SK-N-MC (cell line): ENCODE data around the gene GABRB3.

Source experiments
- DNase-seq: peaks from one replicate; pipeline ENCODE4 v3.0.0-alpha.2; 2011; ENCODE audit warnings: low read depth, low spot score
- H3K27ac ChIP-seq: fragments of 200-600 bp; sonication (generic); 2 replicates; pipeline ENCODE4 v1.5.1; 2016; ENCODE audit warnings: mixed run types
- H3K36me3 ChIP-seq: fragments of 200-600 bp; sonication (generic); 2 replicates; pipeline ENCODE4 v1.6.1; 2017; ENCODE audit warnings: antibody characterized with exemption, low read length, mixed read lengths; ENCODE audit not compliant: insufficient read depth
- H3K4me3 ChIP-seq: fragments of 200-600 bp; sonication (generic); 2 replicates; pipeline ENCODE4 v1.5.1; 2016
- H3K9ac ChIP-seq: fragments of 200-600 bp; sonication (generic); 2 replicates; pipeline ENCODE4 v1.8.0; 2017; ENCODE audit warnings: mixed run types, mixed read lengths; ENCODE audit not compliant: insufficient read length
- H3K9me3 ChIP-seq: fragments of 200-600 bp; sonication (generic); 2 replicates; pipeline ENCODE4 v1.6.1; 2017; ENCODE audit warnings: low read depth, mild to moderate bottlenecking, antibody characterized with exemption, low read length, moderate library complexity, mixed read lengths
- EZH2 ChIP-seq: fragments of 200-600 bp; sonication (generic); IDR thresholded peaks from one replicate; pipeline ENCODE4 v1.6.1; 2017; ENCODE audit warnings: antibody characterized with exemption
- FOXP2 ChIP-seq: optimal IDR thresholded peaks from 2 replicates; pipeline ENCODE3; 2011; ENCODE audit warnings: mild to moderate bottlenecking, moderate library complexity; ENCODE audit not compliant: insufficient read depth; ENCODE audit errors: extremely low read length, control extremely low read depth
- POLR2AphosphoS5 ChIP-seq: IDR thresholded peaks from 2 replicates; pipeline ENCODE4 v1.6.1; 2012; ENCODE audit warnings: mild to moderate bottlenecking, low read depth, low read length, borderline replicate concordance

The GABRB3 gene

DNA sequence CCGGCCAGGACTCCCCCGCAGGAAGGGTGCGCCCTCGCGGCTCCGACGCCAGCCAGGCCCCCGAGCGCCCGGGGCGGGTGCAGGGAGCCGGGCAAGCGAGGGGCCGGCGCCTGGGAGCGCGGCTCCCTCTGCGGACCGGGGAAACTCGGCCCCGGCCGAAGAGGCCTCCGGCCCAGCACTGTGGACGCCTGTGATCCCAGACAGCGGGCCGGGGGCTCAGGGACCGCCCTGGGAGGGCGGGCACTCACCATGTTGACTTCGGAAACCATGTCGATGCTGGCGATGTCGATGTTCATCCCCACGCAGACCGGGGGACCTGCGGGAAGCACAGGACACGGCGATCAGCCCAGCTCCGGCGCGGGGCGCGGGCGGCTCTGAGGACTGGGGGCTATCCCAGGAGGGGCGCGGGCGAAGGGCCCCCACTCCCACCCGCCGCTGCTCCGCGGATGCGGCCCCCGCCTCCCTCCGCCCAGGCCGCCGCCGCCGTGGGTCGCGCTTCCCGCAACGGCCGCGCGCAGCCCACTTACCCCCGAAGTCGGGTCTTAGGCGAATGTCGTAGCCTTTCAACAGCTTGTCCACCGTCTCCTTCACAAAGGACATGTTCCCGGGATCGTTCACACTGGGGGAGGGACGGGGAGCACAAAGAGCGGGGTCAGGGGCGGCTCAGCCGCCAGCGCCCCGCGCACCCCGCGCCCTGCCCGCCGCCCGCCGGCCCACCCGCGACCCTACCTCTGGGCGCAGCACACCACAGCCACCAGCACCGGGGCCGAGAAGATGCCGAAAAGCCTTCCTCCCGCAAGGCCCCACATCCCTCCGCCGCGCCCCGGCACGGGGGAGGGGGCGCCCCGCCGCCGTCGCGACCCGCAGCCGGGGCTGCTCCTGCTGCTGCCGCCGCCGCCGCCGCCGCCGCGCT lies at the start of gene GABRB3:
TSS of gene GABRB3 (minus strand) at position 913 of the 913 bp plus-strand sequence.
- no peak within 1 kb of the TSS for H3K27ac ChIP-seq
- no peaks in the 10 kb centered on the region for H3K36me3 ChIP-seq
- no peak within 1 kb of the TSS for H3K4me3 ChIP-seq
- no peak within 1 kb of the TSS for H3K9ac ChIP-seq
- no peak for TF ChIP-seq POLR2AphosphoS5
- TF ChIP-seq FOXP2, result no peak
- TF ChIP-seq EZH2, result no peak
- no peaks in the 10 kb centered on the region for H3K9me3 ChIP-seq
- no peak for DNase-seq

GRCh38 chr15:26807517-26808427 lies 34.9 kb upstream of the GABRB3 start:
- H3K36me3 ChIP-seq, result no peaks in the 10 kb centered on the region
- no peak for DNase-seq
- H3K27ac ChIP-seq, result no peak overlapping the region
- no peak overlapping the region for H3K9ac ChIP-seq
- TF ChIP-seq FOXP2 (no peak), POLR2AphosphoS5 (no peak), EZH2 (no peak)
- no peak overlapping the region for H3K4me3 ChIP-seq
- H3K9me3 ChIP-seq, result no peaks in the 10 kb centered on the region

DNA sequence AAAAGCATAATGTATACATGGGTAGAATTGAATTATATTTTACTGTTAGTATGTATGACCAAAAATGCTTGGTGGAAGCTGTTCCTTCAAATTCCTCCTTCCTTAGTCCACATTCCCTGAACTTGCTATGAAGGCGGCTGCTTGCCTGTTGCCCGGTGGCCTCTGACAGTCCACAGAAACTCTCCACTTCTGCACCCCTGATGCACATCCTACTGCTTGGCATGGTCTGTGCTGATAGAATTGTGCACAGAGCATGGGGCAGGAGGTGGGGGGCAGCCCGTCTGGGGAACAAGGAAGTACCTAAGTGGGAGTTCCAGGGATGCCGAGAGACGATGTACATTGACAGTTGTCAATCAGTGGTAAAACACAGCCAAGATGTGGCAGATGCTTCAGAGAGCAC lies 33.7 kb upstream of the GABRB3 start:
- no peaks in the 10 kb centered on the region for H3K9me3 ChIP-seq
- no peaks in the 10 kb centered on the region for H3K36me3 ChIP-seq
- TF ChIP-seq FOXP2, result no peak
- no peak for TF ChIP-seq POLR2AphosphoS5
- TF ChIP-seq EZH2, result no peak
- no peak overlapping the region for H3K9ac ChIP-seq
- H3K4me3 ChIP-seq, result no peak overlapping the region
- no peak for DNase-seq
- H3K27ac ChIP-seq, result no peak overlapping the region

DNA sequence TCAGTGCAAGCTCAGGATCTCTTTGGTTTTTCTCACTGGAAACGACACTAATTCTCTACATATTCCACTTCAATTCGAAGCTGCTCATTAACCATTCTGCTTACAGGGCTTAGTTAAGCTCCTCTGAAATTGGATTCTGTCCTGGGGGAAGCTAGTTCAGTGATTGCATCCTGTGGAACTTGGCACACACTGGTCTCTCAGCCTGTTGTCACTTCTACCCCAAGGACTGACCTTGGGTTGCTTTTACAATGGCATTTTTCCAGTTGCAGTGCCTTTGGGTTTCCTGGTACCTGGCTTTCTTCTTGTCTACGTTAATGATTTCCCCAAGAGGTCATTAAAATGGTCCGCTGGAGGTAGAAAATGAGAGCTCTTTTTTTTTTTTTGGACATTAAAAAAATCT lies 33.3 kb upstream of the GABRB3 start:
- Histone ChIP-seq H3K27ac (no peak overlapping the region), H3K36me3 (no peaks in the 10 kb centered on the region), H3K9ac (no peak overlapping the region), H3K9me3 (no peaks in the 10 kb centered on the region), H3K4me3 (no peak overlapping the region)
- TF ChIP-seq FOXP2, result no peak
- TF ChIP-seq EZH2, result no peak
- TF ChIP-seq POLR2AphosphoS5, result no peak
- DNase-seq, result no peak

GRCh38 chr15:26805470-26805869 lies 32.6 kb upstream of the GABRB3 start:
- no peak overlapping the region for H3K4me3 ChIP-seq
- H3K36me3 ChIP-seq, result no peaks in the 10 kb centered on the region
- H3K9ac ChIP-seq, result no peak overlapping the region
- no peaks in the 10 kb centered on the region for H3K9me3 ChIP-seq
- TF ChIP-seq POLR2AphosphoS5, result no peak
- TF ChIP-seq FOXP2, result no peak
- no peak for TF ChIP-seq EZH2
- H3K27ac ChIP-seq, result no peak overlapping the region
- no peak for DNase-seq

DNA sequence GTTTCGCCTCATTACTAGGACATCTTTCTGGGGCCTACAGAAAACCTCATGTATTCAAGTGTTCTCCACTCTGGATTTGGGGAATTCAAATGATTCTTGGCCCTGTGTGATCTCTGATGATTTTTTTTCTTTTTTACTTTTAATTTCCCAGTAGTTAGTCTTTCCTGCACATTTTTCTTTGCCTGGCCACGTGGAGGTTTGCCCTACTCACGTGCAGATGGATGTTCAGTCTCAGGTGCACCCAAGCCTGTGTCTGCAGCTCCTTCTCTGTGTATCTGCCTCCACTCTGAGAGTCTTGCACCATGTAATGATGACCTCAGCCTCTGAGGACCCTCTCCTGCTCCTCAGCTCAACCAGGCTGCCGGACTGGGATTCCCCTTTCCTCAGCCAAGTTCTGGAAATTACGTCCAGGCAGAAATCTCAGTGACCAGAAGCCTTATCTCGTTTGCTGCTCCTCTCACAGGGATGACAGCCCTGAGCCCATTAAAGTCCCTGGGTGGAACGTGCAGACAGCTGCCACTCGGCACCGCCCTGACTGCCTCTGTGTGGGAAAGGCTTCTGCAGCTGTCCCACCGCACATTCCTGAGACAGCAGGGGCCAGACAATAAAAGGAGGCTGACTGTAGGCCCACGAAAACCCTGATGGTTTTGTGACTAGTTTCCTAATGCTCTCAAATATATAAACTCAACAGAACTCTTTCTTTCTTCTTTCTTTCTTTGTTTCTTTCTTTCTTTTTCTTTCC lies 31.4 kb upstream of the GABRB3 start:
- Histone ChIP-seq H3K27ac (no peak overlapping the region), H3K4me3 (no peak overlapping the region), H3K9ac (no peak overlapping the region), H3K9me3 (no peaks in the 10 kb centered on the region), H3K36me3 (no peaks in the 10 kb centered on the region)
- TF ChIP-seq EZH2 (no peak), FOXP2 (no peak), POLR2AphosphoS5 (no peak)
- DNase-seq, result no peak

GRCh38 chr15:26790118-26790517 lies 17.3 kb upstream of the GABRB3 start:
- TF ChIP-seq POLR2AphosphoS5, result no peak
- no peak for TF ChIP-seq EZH2
- no peak for TF ChIP-seq FOXP2
- H3K4me3 ChIP-seq, result no peak overlapping the region
- H3K9ac ChIP-seq, result no peak overlapping the region
- H3K9me3 ChIP-seq, result no peaks in the 10 kb centered on the region
- no peaks in the 10 kb centered on the region for H3K36me3 ChIP-seq
- DNase-seq, result no peak
- H3K27ac ChIP-seq, result no peak overlapping the region

- H3K36me3 ChIP-seq, result no peaks in the 10 kb centered on the region
- H3K4me3 ChIP-seq, result no peak overlapping the region
- no peaks in the 10 kb centered on the region for H3K9me3 ChIP-seq
- TF ChIP-seq FOXP2 (no peak), EZH2 (no peak), POLR2AphosphoS5 (no peak)
- no peak overlapping the region for H3K27ac ChIP-seq
- no peak overlapping the region for H3K9ac ChIP-seq
- no peak for DNase-seq
These were observed 8.9 kb upstream of the GABRB3 start for GRCh38 chr15:26781816-26782215.
